OCI-LY3 (cell line): ENCODE data around the gene ZBTB11.

Experiments
- CTCF ChIP-seq: fragments of 200-600, 300-600 bp; sonication (generic); IDR thresholded peaks from 2 replicates; pipeline ENCODE4 v1.5.1; 2014; ENCODE audit warnings: antibody characterized with exemption, low read length, low read depth
- EZH2phosphoT487 ChIP-seq: fragments of 200-600 bp; shearing (Covaris generic); IDR thresholded peaks from 2 replicates; pipeline ENCODE4 v1.6.1; 2018; ENCODE audit warnings: antibody characterized with exemption, mixed run types, low read depth

- TF ChIP-seq CTCF (no peak), EZH2phosphoT487 (no peak)
Measured at GRCh38 chr3:101722394-101723173, 45.7 kb upstream of the ZBTB11 start.
